GM18517 (cell line): ENCODE measurements around the gene GPR4.

ENCODE experiments used
- ATAC-seq: cut with Tn5 transposase; IDR thresholded peaks from one replicate; pipeline ENCODE4 v1.9.1; 2021; ENCODE audit warnings: mild to moderate bottlenecking, moderate library complexity; ENCODE audit not compliant: unreplicated experiment

GPR4 gene

GRCh38 chr19:45556835-45557234 is 45.2 kb downstream of the GPR4 start:
- no peak for ATAC-seq

- no peak for ATAC-seq
These were observed 47.5 kb downstream of the GPR4 start for GRCh38 chr19:45554481-45554880.

GRCh38 chr19:45553464-45553863 is 48.5 kb downstream of the GPR4 start:
- no peak for ATAC-seq

- no peak for ATAC-seq
These were observed 53.9 kb downstream of the GPR4 start for GRCh38 chr19:45547965-45548609.

- ATAC-seq, result no peak
These were observed 54.7 kb downstream of the GPR4 start for GRCh38 chr19:45547211-45547770.

GRCh38 chr19:45542234-45542668 is 59.8 kb downstream of the GPR4 start:
- no peak for ATAC-seq
